T-helper 2 cell treated with Interferon-gamma antibody and Interleukin-4, amounts not matched to agents 100 ng/mL and 5 ng/mL, for 36 hours (primary cell): ENCODE measurements around the gene CILP2. TPM values are rescaled to one million over a fixed set of nuclear protein-coding genes. Genes with fewer than 3 reads are reported as not detected.

Experiments
- intact Hi-C: fragments of 100-400 bp; cut with micrococcal nuclease; formaldehyde crosslinking; loops from one replicate; pipeline ENCODE4 v1.15.1; 2023
- total RNA-seq: library from RNA; stranded (reverse); gene quantifications from 2 replicates; pipeline ENCODE4 v1.2.3, GENCODE V29; 2022

Gene CILP2
- total RNA-seq, 1 donor from 2014 or later: 0.07 TPM

DNA sequence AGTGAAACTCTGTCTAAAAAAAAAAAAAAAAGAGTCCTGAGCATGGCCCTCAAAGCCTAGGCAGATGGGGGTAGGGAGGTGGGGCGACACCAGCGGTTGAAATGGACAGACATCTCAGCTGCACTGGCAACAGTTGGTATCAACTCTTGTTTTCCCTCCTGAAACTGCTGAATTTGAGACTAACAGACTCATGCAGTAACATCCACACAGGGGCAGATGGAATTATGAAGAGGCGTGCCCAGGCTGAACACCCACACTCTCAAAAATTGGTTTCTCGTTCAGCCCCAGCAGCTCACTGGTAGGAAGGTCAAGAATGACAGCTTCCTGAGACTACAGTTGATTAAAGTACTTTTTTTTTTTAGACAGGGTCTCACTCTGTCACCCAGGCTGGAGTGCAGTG is 56.3 kb downstream of the CILP2 start:
- intact Hi-C loops: no loop called here

DNA sequence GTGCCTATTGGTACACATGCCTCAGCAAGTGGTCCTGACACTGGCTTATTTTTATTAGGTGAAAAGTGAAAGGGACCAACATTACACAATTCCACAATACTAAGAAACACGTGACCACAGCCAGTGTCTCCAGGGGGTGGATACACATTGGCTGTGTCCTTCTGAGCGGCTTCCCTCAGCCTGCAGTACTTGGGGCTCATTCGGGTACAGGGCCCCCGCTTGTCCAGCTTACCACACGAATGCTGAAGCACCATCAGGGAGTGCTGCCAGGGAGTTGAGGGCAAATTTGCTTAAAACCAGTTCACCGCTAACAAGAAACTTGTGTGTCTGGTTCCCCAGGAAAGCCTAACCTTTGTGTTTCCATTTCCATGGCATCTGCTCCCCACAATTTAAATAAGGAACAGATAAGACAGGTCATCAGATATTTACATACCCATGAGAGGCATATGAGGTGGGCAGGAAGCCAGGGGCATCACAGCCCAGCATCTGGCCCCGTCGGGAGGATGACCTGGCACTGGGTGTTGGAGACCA is 57.2 kb downstream of the CILP2 start:
- intact Hi-C loops: no loop called here

Other genes starting within 250 kb of the CILP2 start
- gene SUGP1, start 217.8 kb upstream of the CILP2 start, total RNA-seq: 66.7 and 73.3 TPM in 2 replicates
- gene MAU2, start 217.4 kb upstream of the CILP2 start, total RNA-seq: 77.7 and 82.7 TPM in 2 replicates
- gene GATAD2A, start 132.6 kb upstream of the CILP2 start, total RNA-seq: 123 and 129 TPM in 2 replicates
- 3.0 and 3.3 TPM in 2 replicates for gene TSSK6, start 22.7 kb upstream of the CILP2 start, total RNA-seq
- 369 and 391 TPM in 2 replicates for gene NDUFA13, start 22.0 kb upstream of the CILP2 start, total RNA-seq
- 9.5 and 11.1 TPM in 2 replicates for gene YJEFN3, start 9.4 kb upstream of the CILP2 start, total RNA-seq
- gene PBX4, start 80.4 kb downstream of the CILP2 start, total RNA-seq: 25.7 and 26.0 TPM in 2 replicates
- gene LPAR2, start 90.0 kb downstream of the CILP2 start, total RNA-seq: 44.2 and 45.2 TPM in 2 replicates
- 78.8 and 79.6 TPM in 2 replicates for gene GMIP, start 105.4 kb downstream of the CILP2 start, total RNA-seq
- gene ATP13A1, start 125.4 kb downstream of the CILP2 start, total RNA-seq: 89.3 and 93.7 TPM in 2 replicates
- 80.6 and 86.2 TPM in 2 replicates for gene ZNF101, start 130.6 kb downstream of the CILP2 start, total RNA-seq
- 5.1 and 6.0 TPM in 2 replicates for gene ZNF14, start 194.8 kb downstream of the CILP2 start, total RNA-seq